OCI-LY7 (cell line): ENCODE measurements around the gene RAD51B. TPM values are rescaled to one million over a fixed set of nuclear protein-coding genes. Genes with fewer than 3 reads are reported as not detected.

ENCODE experiments used
- BruUV-seq: library from RNA; stranded (reverse); fragments of 400-500 nt; replicated peaks from 2 replicates; lab custom pipeline; 2021; lab: Mats Ljungman, UMichigan
- CTCF ChIA-PET: fragments of 300-600 bp; sonication (Branson Sonifier 250); formaldehyde crosslinking; loops from one replicate; lab custom pipeline; 2022; ENCODE audit warnings: antibody characterized with exemption; ENCODE audit not compliant: unreplicated experiment; lab: Charles Lee
- POLR2A ChIA-PET: fragments of 300-600 bp; sonication (Branson Sonifier 250); formaldehyde crosslinking; loops from one replicate; lab custom pipeline; 2022; ENCODE audit warnings: antibody characterized with exemption; lab: Charles Lee
- DNase-seq: peaks from one replicate; pipeline ENCODE4 v3.0.0-alpha.2; 2015; ENCODE audit warnings: low spot score
- H2AFZ ChIP-seq: fragments of 200-600 bp; sonication (generic), shearing (Covaris generic); 2 replicates; pipeline ENCODE4 v1.6.1; 2014; ENCODE audit warnings: mild to moderate bottlenecking, antibody characterized with exemption, low read length, moderate library complexity
- H3K27ac ChIP-seq: fragments of 200-600 bp; sonication (generic); 2 replicates; pipeline ENCODE4 v1.5.1; 2014; ENCODE audit warnings: mixed run types, low read depth, mild to moderate bottlenecking, moderate library complexity, low read length, inconsistent platforms; ENCODE audit not compliant: poor library complexity, severe bottlenecking
- H3K36me3 ChIP-seq: fragments of 200-600 bp; sonication (generic); 2 replicates; pipeline ENCODE4 v1.6.1; 2014; ENCODE audit warnings: mild to moderate bottlenecking, antibody characterized with exemption, low read length, moderate library complexity, mixed read lengths; ENCODE audit not compliant: insufficient read depth
- H3K4me1 ChIP-seq: fragments of 200-600 bp; sonication (generic); 2 replicates; pipeline ENCODE4 v1.5.1; 2014; ENCODE audit warnings: mild to moderate bottlenecking, low read length; ENCODE audit not compliant: insufficient read depth, poor library complexity, severe bottlenecking
- H3K4me2 ChIP-seq: fragments of 200-600 bp; sonication (generic); 2 replicates; pipeline ENCODE4 v1.6.1; 2014; ENCODE audit warnings: mild to moderate bottlenecking, low read length
- H3K4me3 ChIP-seq: fragments of 200-600 bp; sonication (generic); 2 replicates; pipeline ENCODE4 v1.5.1; 2014; ENCODE audit warnings: mild to moderate bottlenecking, low read depth, low read length; ENCODE audit not compliant: poor library complexity, severe bottlenecking
- H3K79me2 ChIP-seq: fragments of 200-600 bp; sonication (generic); 2 replicates; pipeline ENCODE4 v1.6.1; 2016; ENCODE audit warnings: low read depth, mild to moderate bottlenecking, low read length, moderate library complexity, mixed read lengths; ENCODE audit not compliant: insufficient read depth
- H3K9me2 ChIP-seq: fragments of 200-600 bp; sonication (generic); 2 replicates; pipeline ENCODE4 v1.6.1; 2016; ENCODE audit warnings: mild to moderate bottlenecking, low read length, mixed read lengths; ENCODE audit not compliant: insufficient read depth
- H3K9me3 ChIP-seq: fragments of 200-600 bp; sonication (generic); 2 replicates; pipeline ENCODE4 v1.6.1; 2014; ENCODE audit warnings: mild to moderate bottlenecking, mixed run types, low read length, mixed read lengths
- H4K20me1 ChIP-seq: fragments of 200-600 bp; sonication (generic); 2 replicates; pipeline ENCODE4 v1.6.1; 2014; ENCODE audit warnings: mild to moderate bottlenecking, antibody characterized with exemption, low read length, moderate library complexity, mixed read lengths; ENCODE audit not compliant: insufficient read depth
- CTCF ChIP-seq: fragments of 200-600 bp; sonication (generic); conservative IDR thresholded peaks from 2 replicates; pipeline ENCODE4 v1.5.1; 2014; ENCODE audit warnings: mild to moderate bottlenecking, antibody characterized with exemption, low read length, moderate library complexity, mixed read lengths
- EZH2phosphoT487 ChIP-seq: fragments of 200-600 bp; sonication (generic); IDR thresholded peaks from 2 replicates; pipeline ENCODE4 v1.6.1; 2018; ENCODE audit warnings: low read depth, borderline replicate concordance, mild to moderate bottlenecking, mixed run types, antibody characterized with exemption, low read length, moderate library complexity, mixed read lengths
- intact Hi-C: fragments of 100-400 bp; cut with micrococcal nuclease; formaldehyde crosslinking; loops from one replicate; pipeline ENCODE4 v1.10.0; 2022; ENCODE audit not compliant: unreplicated experiment
- total RNA-seq, 2 experiments: library from RNA; depleted of rRNA in 1 of 2; stranded (reverse); fragments of >200 nt in 1 of 2; shearing (Covaris generic) in 1 of 2; gene quantifications; 2 replicates each; pipeline ENCODE4 v1.2.3, GENCODE V29; 2014 to 2022

Gene RAD51B
- total RNA-seq, 2 experiments from 2014 or later = 41.4 to 89.9 TPM

- Histone ChIP-seq H3K79me2 (no peaks in the 10 kb centered on the region), H3K4me2 (no peak overlapping the region), H3K36me3 (no peaks in the 10 kb centered on the region), H3K27ac (no peak overlapping the region), H3K4me3 (no peak overlapping the region), H3K9me2 (no peaks in the 10 kb centered on the region), H2AFZ (no peak overlapping the region), H4K20me1 (no peaks in the 10 kb centered on the region), H3K4me1 (no peaks in the 10 kb centered on the region), H3K9me3 (no peaks in the 10 kb centered on the region)
- BruUV-seq = no TSS peak
- no peak for DNase-seq
- intact Hi-C loops = no loop called here
- POLR2A ChIA-PET = no interaction called here
- CTCF ChIA-PET = no interaction called here
- TF ChIP-seq EZH2phosphoT487 = no peak
- no peak for TF ChIP-seq CTCF
Observed at GRCh38 chr14:68188174-68188573, 368.6 kb downstream of the RAD51B start.

- Histone ChIP-seq H3K79me2 (no peaks in the 10 kb centered on the region), H2AFZ (no peak overlapping the region), H3K9me3 (no peaks in the 10 kb centered on the region), H3K36me3 (no peaks in the 10 kb centered on the region), H3K27ac (no peak overlapping the region), H3K4me3 (no peak overlapping the region), H3K4me1 (no peaks in the 10 kb centered on the region), H4K20me1 (no peaks in the 10 kb centered on the region), H3K9me2 (no peaks in the 10 kb centered on the region), H3K4me2 (no peak overlapping the region)
- POLR2A ChIA-PET = no interaction called here
- no TSS peak for BruUV-seq
- intact Hi-C loops = no loop called here
- no peak for DNase-seq
- CTCF ChIA-PET = no interaction called here
- TF ChIP-seq EZH2phosphoT487 = no peak
- no peak for TF ChIP-seq CTCF
Observed at GRCh38 chr14:68190032-68190431, 370.5 kb downstream of the RAD51B start.

GRCh38 chr14:68191567-68192321 lies 372.2 kb downstream of the RAD51B start:
- TF ChIP-seq EZH2phosphoT487 (no peak), CTCF (no peak)
- Histone ChIP-seq H3K27ac (no peak overlapping the region), H3K4me3 (no peak overlapping the region), H3K79me2 (no peaks in the 10 kb centered on the region), H3K36me3 (no peaks in the 10 kb centered on the region), H3K9me3 (no peaks in the 10 kb centered on the region), H3K4me2 (no peak overlapping the region), H3K9me2 (no peaks in the 10 kb centered on the region), H3K4me1 (no peaks in the 10 kb centered on the region), H4K20me1 (no peaks in the 10 kb centered on the region), H2AFZ (no peak overlapping the region)
- CTCF ChIA-PET = no interaction called here
- DNase-seq = no peak
- intact Hi-C loops = no loop called here
- POLR2A ChIA-PET = interaction anchor here (0.8 kb wide), 1 partner anchor 28 kb away, joined by 4 read pairs; no protein-coding TSS in a partner anchor
- no TSS peak for BruUV-seq
